Loucy (cell line): Measurements from ENCODE around the gene OSBPL8.
"Not testable (repeated sequence)": the region's sequence is repeated elsewhere in the genome, so short reads cannot be mapped to it uniquely, and the experiment has no call there.

ENCODE experiments used
- H2AFZ ChIP-seq: fragments of 200-600 bp; sonication (generic); 2 replicates; pipeline ENCODE4 v1.6.0; 2016; ENCODE audit warnings: antibody characterized with exemption, mild to moderate bottlenecking, low read length, moderate library complexity
- H3F3A ChIP-seq: fragments of 200-600 bp; 2 replicates; pipeline ENCODE4 v1.6.0; 2016; ENCODE audit warnings: antibody characterized with exemption, low read depth, mild to moderate bottlenecking
- H3K27me3 ChIP-seq: fragments of 200-600 bp; sonication (generic); 2 replicates; pipeline ENCODE4 v1.6.1; 2014; ENCODE audit warnings: low read length, mild to moderate bottlenecking; ENCODE audit not compliant: insufficient read depth, poor library complexity, severe bottlenecking
- H3K36me3 ChIP-seq: fragments of 200-600 bp; sonication (generic); 2 replicates; pipeline ENCODE4 v1.6.1; 2016; ENCODE audit warnings: low read length; ENCODE audit not compliant: insufficient read depth
- H3K4me1 ChIP-seq: fragments of 200-600 bp; sonication (generic); 2 replicates; pipeline ENCODE4 v1.5.1; 2014; ENCODE audit warnings: low read length, mild to moderate bottlenecking; ENCODE audit not compliant: insufficient read depth, poor library complexity, severe bottlenecking
- H3K4me2 ChIP-seq: fragments of 200-600 bp; sonication (generic); 2 replicates; pipeline ENCODE4 v1.6.0; 2014; ENCODE audit warnings: antibody characterized with exemption, low read length, low read depth, mild to moderate bottlenecking; ENCODE audit not compliant: poor library complexity, severe bottlenecking
- H3K4me3 ChIP-seq: fragments of 200-600 bp; sonication (generic); 2 replicates; pipeline ENCODE4 v1.5.1; 2014; ENCODE audit warnings: low read length, mild to moderate bottlenecking, mixed read lengths; ENCODE audit not compliant: poor library complexity, severe bottlenecking
- H3K79me2 ChIP-seq: fragments of 200-600 bp; sonication (generic); 2 replicates; pipeline ENCODE4 v1.6.1; 2014; ENCODE audit warnings: low read length; ENCODE audit not compliant: insufficient read depth
- H3K9ac ChIP-seq: fragments of 200-600 bp; sonication (generic); 2 replicates; pipeline ENCODE4 v1.6.0; 2014; ENCODE audit warnings: mild to moderate bottlenecking, low read depth, low read length, moderate library complexity; ENCODE audit not compliant: poor library complexity, severe bottlenecking
- H3K9me2 ChIP-seq: fragments of 200-600 bp; sonication (generic); replicated peaks from 2 replicates; pipeline ENCODE4 v1.6.1; 2016; ENCODE audit warnings: low read depth, low read length, mixed read lengths
- H3K9me3 ChIP-seq: fragments of 200-600 bp; sonication (generic); 2 replicates; pipeline ENCODE4 v1.6.1; 2014; ENCODE audit warnings: mild to moderate bottlenecking, antibody characterized with exemption, low read length, low read depth; ENCODE audit not compliant: insufficient read depth
- H4K20me1 ChIP-seq: fragments of 200-600 bp; sonication (generic); 2 replicates; pipeline ENCODE4 v1.6.0; 2014; ENCODE audit warnings: antibody characterized with exemption, low read length, mild to moderate bottlenecking; ENCODE audit not compliant: insufficient read depth, poor library complexity, severe bottlenecking
- EZH2phosphoT487 ChIP-seq: fragments of 200-600 bp; IDR thresholded peaks from 2 replicates; pipeline ENCODE4 v1.6.1; 2018; ENCODE audit warnings: antibody characterized with exemption, mild to moderate bottlenecking, moderate library complexity, borderline replicate concordance
- TF ChIP-seq, protein P1 (sequence below): fragments of 200-600 bp; sonication (generic); conservative IDR thresholded peaks from 2 replicates; pipeline ENCODE4 v1.5.1; 2014; ENCODE audit warnings: mild to moderate bottlenecking, antibody characterized with exemption, low read length

Gene OSBPL8

DNA sequence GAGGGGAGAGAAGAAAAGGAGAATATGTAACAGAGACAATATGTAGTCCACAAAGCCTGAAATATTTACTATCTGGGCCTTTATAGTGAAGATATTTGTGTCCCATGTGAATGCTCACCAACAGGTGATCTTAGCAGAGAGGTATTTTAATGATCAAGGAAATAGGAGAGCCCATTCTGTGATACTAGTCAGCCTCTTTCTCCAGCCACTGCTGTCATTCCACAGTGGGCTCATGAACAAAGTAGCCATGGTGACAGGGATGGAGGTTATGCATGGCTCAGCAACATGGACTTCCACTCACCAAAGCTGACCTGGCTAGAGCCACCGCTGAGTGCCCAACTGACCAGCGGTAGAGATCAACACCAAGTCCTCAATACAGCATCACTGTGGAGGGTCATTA is 58.2 kb downstream of the OSBPL8 start:
- H3K27me3 ChIP-seq: no peaks in the 10 kb centered on the region
- no peaks in the 10 kb centered on the region for H4K20me1 ChIP-seq
- no peak overlapping the region for H2AFZ ChIP-seq
- H3K4me3 ChIP-seq: no peak overlapping the region
- no peaks in the 10 kb centered on the region for H3K4me1 ChIP-seq
- no peaks in the 10 kb centered on the region; the same call in 1 of the 2 replicates for H3K9me3 ChIP-seq
- no peak overlapping the region for H3K4me2 ChIP-seq
- no peak for TF ChIP-seq EZH2phosphoT487
- TF ChIP-seq, protein P1, sequence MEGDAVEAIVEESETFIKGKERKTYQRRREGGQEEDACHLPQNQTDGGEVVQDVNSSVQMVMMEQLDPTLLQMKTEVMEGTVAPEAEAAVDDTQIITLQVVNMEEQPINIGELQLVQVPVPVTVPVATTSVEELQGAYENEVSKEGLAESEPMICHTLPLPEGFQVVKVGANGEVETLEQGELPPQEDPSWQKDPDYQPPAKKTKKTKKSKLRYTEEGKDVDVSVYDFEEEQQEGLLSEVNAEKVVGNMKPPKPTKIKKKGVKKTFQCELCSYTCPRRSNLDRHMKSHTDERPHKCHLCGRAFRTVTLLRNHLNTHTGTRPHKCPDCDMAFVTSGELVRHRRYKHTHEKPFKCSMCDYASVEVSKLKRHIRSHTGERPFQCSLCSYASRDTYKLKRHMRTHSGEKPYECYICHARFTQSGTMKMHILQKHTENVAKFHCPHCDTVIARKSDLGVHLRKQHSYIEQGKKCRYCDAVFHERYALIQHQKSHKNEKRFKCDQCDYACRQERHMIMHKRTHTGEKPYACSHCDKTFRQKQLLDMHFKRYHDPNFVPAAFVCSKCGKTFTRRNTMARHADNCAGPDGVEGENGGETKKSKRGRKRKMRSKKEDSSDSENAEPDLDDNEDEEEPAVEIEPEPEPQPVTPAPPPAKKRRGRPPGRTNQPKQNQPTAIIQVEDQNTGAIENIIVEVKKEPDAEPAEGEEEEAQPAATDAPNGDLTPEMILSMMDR: no peak
- H3K9me2 ChIP-seq: no peaks in the 10 kb centered on the region
- H3K36me3 ChIP-seq: peaks cover 15% of the 10 kb centered on the region; the same call in 1 of the 2 replicates
- H3F3A ChIP-seq: no peaks in the 10 kb centered on the region
- peaks cover 37% of the 10 kb centered on the region for H3K79me2 ChIP-seq
- no peak overlapping the region for H3K9ac ChIP-seq

DNA sequence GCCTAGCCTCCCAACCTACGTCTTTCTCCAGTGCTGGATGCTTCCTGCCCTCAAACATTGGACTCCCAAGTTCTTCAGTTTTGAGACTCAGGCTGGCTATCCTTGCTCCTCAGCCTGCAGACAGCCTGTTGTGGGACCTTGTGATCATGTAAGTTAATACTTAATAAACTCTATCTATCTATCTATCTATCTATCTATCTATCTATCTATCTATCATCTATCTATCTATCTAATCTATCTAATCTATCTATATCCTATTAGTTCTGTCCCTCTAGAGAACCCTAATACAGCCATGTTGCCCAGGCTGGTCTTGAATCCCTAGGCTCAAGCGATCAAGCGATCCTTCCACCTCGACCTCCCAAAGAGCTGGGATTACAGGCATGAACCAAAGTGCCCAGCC is 60.4 kb downstream of the OSBPL8 start:
- H3K4me3 ChIP-seq: not testable (repeated sequence)

DNA sequence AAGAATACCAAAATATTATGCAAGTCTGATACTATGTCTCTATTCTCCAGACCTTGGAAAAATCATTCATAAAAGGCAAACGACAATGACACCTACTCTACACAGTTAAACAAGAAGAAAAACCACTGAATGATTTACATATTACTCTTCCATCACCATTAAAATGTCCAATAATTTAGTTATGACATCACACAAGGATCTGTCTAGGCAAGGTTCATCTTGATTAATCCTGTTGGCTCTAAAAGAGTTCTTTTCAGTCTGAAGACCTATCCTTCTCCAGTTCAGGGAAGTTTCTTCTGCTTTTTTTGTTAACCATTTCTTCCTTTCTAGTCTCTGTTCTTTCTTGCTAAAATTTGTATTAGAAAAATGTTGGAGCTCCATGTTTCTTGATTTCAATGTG is 64.0 kb downstream of the OSBPL8 start:
- Histone ChIP-seq H3K4me3 (no peak overlapping the region), H3K4me2 (no peak overlapping the region), H3F3A (no peaks in the 10 kb centered on the region), H3K27me3 (no peaks in the 10 kb centered on the region), H3K4me1 (no peaks in the 10 kb centered on the region), H3K9me2 (no peaks in the 10 kb centered on the region), H3K9ac (no peak overlapping the region), H4K20me1 (no peaks in the 10 kb centered on the region), H3K36me3 (peaks cover 6% of the 10 kb centered on the region), H3K9me3 (0 out of 2 replicates have a peak, but pooled peaks cover 7% of the 10 kb centered on the region), H2AFZ (no peak overlapping the region), H3K79me2 (peaks cover 23% of the 10 kb centered on the region)
- TF ChIP-seq EZH2phosphoT487: no peak
- TF ChIP-seq, protein P1: no peak

More for the DNA sequence above, 60.4 kb downstream of the OSBPL8 start:
- not testable (repeated sequence) for H3K9me2 ChIP-seq, H3K27me3 ChIP-seq, H2AFZ ChIP-seq, H3F3A ChIP-seq, H3K9ac ChIP-seq, H3K9me3 ChIP-seq, H3K4me1 ChIP-seq, H4K20me1 ChIP-seq, H3K36me3 ChIP-seq, H3K4me2 ChIP-seq
- H3K79me2 ChIP-seq: peaks cover 25% of the 10 kb centered on the region

DNA sequence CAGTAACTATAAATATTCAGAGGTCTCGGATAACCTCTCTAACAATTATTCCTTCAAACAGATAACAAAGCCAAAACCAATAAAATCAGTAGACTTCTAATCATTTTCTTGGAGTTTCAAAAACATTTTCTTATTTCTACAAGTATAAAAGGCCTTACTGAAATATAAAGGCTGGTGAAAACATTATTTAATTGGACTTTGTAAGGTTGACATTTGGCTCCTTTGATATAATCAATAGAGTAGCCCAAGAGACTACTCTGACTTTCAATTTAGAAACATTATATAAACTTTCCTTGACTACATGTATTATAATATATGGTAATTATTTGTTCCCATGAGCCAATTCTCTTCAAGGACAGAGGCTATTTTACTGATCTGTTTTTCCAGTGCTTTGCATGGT is 68.3 kb downstream of the OSBPL8 start:
- H3F3A ChIP-seq: no peaks in the 10 kb centered on the region
- no peak overlapping the region for H2AFZ ChIP-seq
- TF ChIP-seq, protein P1: no peak
- TF ChIP-seq EZH2phosphoT487: no peak
- H3K9me3 ChIP-seq: 0 out of 2 replicates have a peak, but pooled peaks cover 7% of the 10 kb centered on the region
- no peaks in the 10 kb centered on the region for H3K27me3 ChIP-seq
- no peak overlapping the region for H3K4me2 ChIP-seq
- peaks cover 25% of the 10 kb centered on the region for H3K36me3 ChIP-seq
- no peak overlapping the region for H3K4me3 ChIP-seq
- peaks cover 31% of the 10 kb centered on the region for H3K79me2 ChIP-seq
- H4K20me1 ChIP-seq: peaks cover 3% of the 10 kb centered on the region
- no peak overlapping the region for H3K9ac ChIP-seq
- no peaks in the 10 kb centered on the region for H3K9me2 ChIP-seq
- no peaks in the 10 kb centered on the region for H3K4me1 ChIP-seq
